Thyroid gland (tissue), 4 donors: ENCODE measurements around the gene MUCL3. TPM values are rescaled to one million over a fixed set of nuclear protein-coding genes. Genes with fewer than 3 reads are reported as not detected.

Source experiments
- DNase-seq, 2 donors: peaks; one replicate each; pipeline ENCODE4 v3.0.0-alpha.2; 2019
- H3K27ac ChIP-seq, 3 donors: fragments of 200-600 bp; sonication (generic); 1 replicate in 2 of 3; 2 replicates in 1 of 3; pipeline ENCODE4 v1.5.1; 2016 to 2019; ENCODE audit warnings: mild to moderate bottlenecking in 1 of 3, moderate library complexity in 1 of 3
- H3K27me3 ChIP-seq: fragments of 200-600 bp; sonication (generic); one replicate; pipeline ENCODE4 v1.5.1; 2019
- H3K36me3 ChIP-seq, 2 donors: fragments of 200-600 bp; sonication (generic); one replicate each; pipeline ENCODE4 v1.5.1; 2016 to 2019
- H3K4me1 ChIP-seq, 2 donors: fragments of 200-600 bp; sonication (generic); one replicate each; pipeline ENCODE4 v1.5.1; 2017 to 2019
- H3K4me3 ChIP-seq, 3 donors: fragments of 200-600 bp; sonication (generic); replicated peaks in 1 of 3; 1 replicate in 2 of 3; 2 replicates in 1 of 3; pipeline ENCODE4 v1.5.1; 2016; ENCODE audit warnings: mild to moderate bottlenecking in 1 of 3
- H3K9me3 ChIP-seq: fragments of 200-600 bp; sonication (generic); one replicate; pipeline ENCODE4 v1.5.1; 2017
- CTCF ChIP-seq, 6 experiments: fragments of 200-600 bp in 3 of 6; fragments of 450-650 bp in 3 of 6; sonication (generic) in 3 of 6; IDR thresholded peaks; one replicate each; pipeline ENCODE4 v1.5.1; 2016 to 2019; ENCODE audit warnings: antibody characterized with exemption in 6 of 6, mild to moderate bottlenecking in 2 of 6, inconsistent platforms in 1 of 6, moderate library complexity in 1 of 6
- POLR2A ChIP-seq, 2 donors: fragments of 450-650 bp; IDR thresholded peaks; one replicate each; pipeline ENCODE4 v1.6.1; 2017; ENCODE audit warnings: antibody characterized with exemption in 2 of 2, mild to moderate bottlenecking in 2 of 2, moderate library complexity in 1 of 2
- WGBS, 2 donors: methylation state at CpG; one replicate each; pipeline ENCODE4 v1.1.5; 2017; 5-methylcytosine and 5-hydroxymethylcytosine counted together
- intact Hi-C: fragments of 100-400 bp; cut with DNase I; formaldehyde crosslinking; loops from one replicate; pipeline ENCODE4 v1.15.1; 2023
- total RNA-seq, 4 donors: library from RNA; depleted of rRNA; stranded (reverse); fragments of >200 nt; gene quantifications; one replicate each; pipeline ENCODE4 v1.2.3, GENCODE V29; 2016

MUCL3 gene
- total RNA-seq, 4 donors from 2014 or later: not detected

- H3K27me3 ChIP-seq: no peaks in the 10 kb centered on the region
- H3K36me3 ChIP-seq: no peaks in the 10 kb centered on the region
- no peak overlapping the region for H3K4me3 ChIP-seq
- no peak overlapping the region for H3K27ac ChIP-seq
- no peaks in the 10 kb centered on the region for H3K4me1 ChIP-seq
- WGBS, 2 donors: 95 to 96% methylated on average over 4 of the region's 4 CpGs
- no peaks in the 10 kb centered on the region for H3K9me3 ChIP-seq
- no peak for DNase-seq
- intact Hi-C loops: no loop called here
- TF ChIP-seq CTCF (IDR thresholded peaks at IDR 0.05) (no peak), POLR2A (IDR thresholded peaks at IDR 0.05) (no peak)
Measured at GRCh38 chr6:30972816-30973215, 32.0 kb downstream of the MUCL3 start.

- H3K4me1 ChIP-seq: no peaks in the 10 kb centered on the region
- WGBS, 2 donors: 76 to 79% methylated on average over 4 of the region's 4 CpGs
Measured at GRCh38 chr6:30974490-30975252, 33.9 kb downstream of the MUCL3 start.

GRCh38 chr6:30979141-30979540, 38.4 kb downstream of the MUCL3 start:
- WGBS, 2 donors: 60 to 74% methylated on average over 1 of the region's 1 CpG
- no peak for TF ChIP-seq CTCF (IDR thresholded peaks at IDR 0.05)
- TF ChIP-seq POLR2A (IDR thresholded peaks at IDR 0.05): no peak

More at GRCh38 chr6:30974490-30975252, 33.9 kb downstream of the MUCL3 start:
- TF ChIP-seq POLR2A (IDR thresholded peaks at IDR 0.05): no peak
- TF ChIP-seq CTCF (IDR thresholded peaks at IDR 0.05): no peak
- H3K4me3 ChIP-seq: no peak overlapping the region
- H3K9me3 ChIP-seq: no peaks in the 10 kb centered on the region
- no peak overlapping the region for H3K27ac ChIP-seq
- intact Hi-C loops: no loop called here
- H3K27me3 ChIP-seq: no peaks in the 10 kb centered on the region
- DNase-seq: no peak
- no peaks in the 10 kb centered on the region for H3K36me3 ChIP-seq

GRCh38 chr6:30979690-30980089, 38.9 kb downstream of the MUCL3 start:
- no peaks in the 10 kb centered on the region for H3K9me3 ChIP-seq
- no peak overlapping the region for H3K4me3 ChIP-seq
- no peaks in the 10 kb centered on the region for H3K27me3 ChIP-seq
- H3K36me3 ChIP-seq: no peaks in the 10 kb centered on the region
- WGBS, 2 donors: 77 to 78% methylated on average over 4 of the region's 4 CpGs
- TF ChIP-seq CTCF (IDR thresholded peaks at IDR 0.05) (no peak), POLR2A (IDR thresholded peaks at IDR 0.05) (no peak)
- intact Hi-C loops: no loop called here
- no peak overlapping the region for H3K27ac ChIP-seq
- peaks cover 0 to 6% of the 10 kb centered on the region in 2 donors for H3K4me1 ChIP-seq
- no peak for DNase-seq

More at GRCh38 chr6:30979141-30979540, 38.4 kb downstream of the MUCL3 start:
- peaks cover 0 to 6% of the 10 kb centered on the region in 2 donors for H3K4me1 ChIP-seq
- no peaks in the 10 kb centered on the region for H3K36me3 ChIP-seq
- no peak overlapping the region for H3K4me3 ChIP-seq
- intact Hi-C loops: no loop called here
- H3K9me3 ChIP-seq: no peaks in the 10 kb centered on the region
- H3K27ac ChIP-seq: no peak overlapping the region
- no peaks in the 10 kb centered on the region for H3K27me3 ChIP-seq
- DNase-seq: no peak
